ENCODE data around the gene IL22.

GRCh38 chr12:68239309-68239982 is 14.0 kb downstream of the IL22 start:
- TF ChIP-seq EP300 (IDR thresholded peaks at IDR 0.05; ENCODE audit: low read depth), result no peak
- no peak for TF ChIP-seq CTCF (IDR thresholded peaks at IDR 0.05)
- TF ChIP-seq POLR2AphosphoS5 (IDR thresholded peaks at IDR 0.05), result no peak
- no peak for TF ChIP-seq POLR2A (IDR thresholded peaks at IDR 0.05)

Data from transverse colon (tissue), 4 donors.